ENCODE results near the gene PNPLA7. TPM values are rescaled to one million over a fixed set of nuclear protein-coding genes. Genes with fewer than 3 reads are reported as not detected.
"Not testable (repeated sequence)": the region's sequence is repeated elsewhere in the genome, so short reads cannot be mapped to it uniquely, and the experiment has no call there.

The PNPLA7 gene
- total and polyA plus RNA-seq, 2 of the 8 experiments (the other 6 are each of a cell fraction or from before 2014, with no cell fraction given) = 0.35 to 0.47 TPM

- H2BK12ac ChIP-seq (ENCODE audit: low read depth, low read length); H3K23me2 ChIP-seq (ENCODE audit: low read depth, low read length); H4K5ac ChIP-seq (ENCODE audit: insufficient read length, low read depth, low read length); H2BK120ac ChIP-seq (replicated peaks; ENCODE audit: low read depth, low read length); H3K79me2 ChIP-seq (ENCODE audit: control insufficient read depth in 1 of 2, insufficient read depth in 2 of 2, low read length in 2 of 2); H4K20me1 ChIP-seq (replicated peaks in 1 of 2; ENCODE audit: control insufficient read depth in 1 of 2, insufficient read depth in 2 of 2, low read length in 2 of 2); H3K4me1 ChIP-seq (replicated peaks in 1 of 4; ENCODE audit: control insufficient read depth in 3 of 4, insufficient read depth in 4 of 4, low read length in 3 of 4); H2AFZ ChIP-seq (ENCODE audit: low read length); H3K79me1 ChIP-seq (ENCODE audit: low read depth, low read length); H3K27me3 ChIP-seq (replicated peaks in 1 of 4; ENCODE audit: control insufficient read depth in 3 of 4, extremely low read depth in 1 of 4, insufficient read depth in 3 of 4, low read length in 3 of 4); H2BK20ac ChIP-seq (ENCODE audit: low read length); H2AK5ac ChIP-seq (ENCODE audit: low read depth, low read length); H3K14ac ChIP-seq (ENCODE audit: insufficient read length); H3K23ac ChIP-seq (ENCODE audit: insufficient read length); H3K27ac ChIP-seq (ENCODE audit: low read depth, low read length); H3K56ac ChIP-seq (replicated peaks; ENCODE audit: insufficient read length, low read depth, low read length); H2BK5ac ChIP-seq (ENCODE audit: low read depth, low read length); H2BK15ac ChIP-seq (ENCODE audit: low read length); H3K18ac ChIP-seq (ENCODE audit: extremely low read depth, low read length); H3K4ac ChIP-seq (replicated peaks; ENCODE audit: insufficient read length, low read depth, low read length); FAIRE-seq; DNase-seq (ENCODE audit: low read depth in 1 of 2, low spot score in 2 of 2): not testable (repeated sequence)
- Histone ChIP-seq H3K9ac (replicated peaks in 1 of 4; ENCODE audit: extremely low read depth in 1 of 4, low read depth in 3 of 4, low read length in 3 of 4) (0 out of 7 replicates have a peak overlapping the region, but pooled peaks of 2 of the 4 experiments have one; percentile 8 to 19), H4K8ac (ENCODE audit: extremely low read depth, insufficient read depth, low read length) (peak overlapping the region; percentile 25; the same call in 1 of the 2 replicates), H3K9me3 (ENCODE audit: insufficient read depth in 2 of 2, low read depth in 1 of 2, low read length in 1 of 2) (peaks cover 5 to 12% of the 10 kb centered on the region in 2 experiments; a peak in 3 of 4 replicates), H3K4me2 (ENCODE audit: insufficient read depth in 1 of 2, low read depth in 2 of 2, low read length in 2 of 2) (peak overlapping the region; percentile 24 to 85), H3K4me3 (ENCODE audit: extremely low read depth in 1 of 4, insufficient read depth in 2 of 4, low read depth in 3 of 4, low read length in 4 of 4) (peak overlapping the region; percentile 35 to 78 (median 52)), H4K91ac (replicated peaks; ENCODE audit: insufficient read length, low read length) (peak overlapping the region; percentile 65), H3K36me3 (ENCODE audit: control insufficient read depth in 2 of 4, insufficient read depth in 4 of 4, low read length in 3 of 4) (peaks cover 4 to 11% (median 7%) of the 10 kb centered on the region in 4 experiments; a peak in 5 of 8 replicates)
- ChIA-PET POLR2A (ENCODE audit: partially characterized antibody) (interaction anchor here (1.0 kb wide), 1 partner anchor 19 kb away, joined by 3 read pairs; no protein-coding TSS in a partner anchor), CTCF (ENCODE audit: partially characterized antibody) (interaction anchor here (0.6 kb wide), 2 partner anchors 10 to 249 kb away, joined by 3 read pairs; partner anchors contain the start of gene NRARP)
- no CpG with 5 or more reads among the region's 17 CpGs for WGBS, 2 experiments (ENCODE audit: extremely low coverage in 1 of 2, insufficient coverage in 1 of 2, insufficient read length in 1 of 2, insufficient replicate concordance in 2 of 2, low coverage in 1 of 2, low lambda C conversion rate in 2 of 2, missing lambda C conversion rate in 1 of 2)
Observed at GRCh38 chr9:137550958-137551263, 709 bp upstream of the PNPLA7 start.

Data from H1 (cell line).